NCI-H226 (cell line): ENCODE results near the gene KANSL1.

Source experiments
- DNase-seq: peaks from one replicate; pipeline ENCODE4 v3.0.0-alpha.2; 2015

KANSL1 gene

DNA sequence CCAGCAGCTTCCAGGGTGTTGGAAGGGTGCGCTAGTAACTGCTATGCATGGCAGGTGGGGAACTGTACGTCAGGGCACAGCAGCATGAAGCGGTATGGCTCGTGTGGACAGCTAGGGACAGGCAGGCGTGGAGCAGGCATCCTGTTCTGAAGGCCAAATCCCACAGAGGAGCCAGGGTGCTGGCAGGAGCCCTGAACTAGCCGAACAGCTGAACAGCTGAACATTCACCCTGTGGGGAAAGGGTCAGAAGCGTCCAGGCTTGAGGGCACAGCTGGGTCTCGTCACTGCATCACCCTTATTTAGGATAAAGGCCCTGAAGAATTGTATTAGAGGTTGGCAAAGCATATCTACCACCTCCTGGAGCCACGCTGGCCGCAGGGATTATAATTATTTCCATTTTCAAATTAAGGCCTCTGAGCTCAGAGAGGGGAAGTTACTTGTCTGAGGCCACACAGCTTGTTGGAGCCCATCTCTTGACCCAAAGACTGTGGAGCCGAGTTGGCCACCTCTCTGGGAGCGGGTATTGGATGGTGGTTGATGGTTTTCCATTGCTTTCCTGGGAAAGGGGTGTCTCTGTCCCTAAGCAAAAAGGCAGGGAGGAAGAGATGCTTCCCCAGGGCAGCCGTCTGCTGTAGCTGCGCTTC, 197.5 kb downstream of the KANSL1 start:
- no peak for DNase-seq

DNA sequence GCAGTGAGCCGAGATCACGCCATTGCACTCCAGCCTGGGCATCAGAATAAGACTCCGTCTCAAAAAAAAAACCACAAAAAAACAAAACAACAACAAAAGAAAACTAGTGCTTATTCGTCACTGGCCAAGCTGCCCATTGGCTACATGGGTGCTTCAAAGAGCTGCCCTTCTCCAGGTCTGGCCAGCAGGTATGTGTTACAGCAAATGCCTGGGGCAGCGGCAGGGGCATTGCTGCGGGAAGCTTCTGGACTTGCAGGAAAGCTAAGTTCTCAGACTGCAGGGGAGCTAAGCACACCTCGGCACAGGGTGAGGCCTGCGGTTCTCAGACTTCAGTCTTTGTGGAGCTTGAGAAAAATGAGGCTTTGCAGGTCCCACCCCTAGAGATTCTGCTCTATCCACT, 198.2 kb downstream of the KANSL1 start:
- DNase-seq: no peak

DNA sequence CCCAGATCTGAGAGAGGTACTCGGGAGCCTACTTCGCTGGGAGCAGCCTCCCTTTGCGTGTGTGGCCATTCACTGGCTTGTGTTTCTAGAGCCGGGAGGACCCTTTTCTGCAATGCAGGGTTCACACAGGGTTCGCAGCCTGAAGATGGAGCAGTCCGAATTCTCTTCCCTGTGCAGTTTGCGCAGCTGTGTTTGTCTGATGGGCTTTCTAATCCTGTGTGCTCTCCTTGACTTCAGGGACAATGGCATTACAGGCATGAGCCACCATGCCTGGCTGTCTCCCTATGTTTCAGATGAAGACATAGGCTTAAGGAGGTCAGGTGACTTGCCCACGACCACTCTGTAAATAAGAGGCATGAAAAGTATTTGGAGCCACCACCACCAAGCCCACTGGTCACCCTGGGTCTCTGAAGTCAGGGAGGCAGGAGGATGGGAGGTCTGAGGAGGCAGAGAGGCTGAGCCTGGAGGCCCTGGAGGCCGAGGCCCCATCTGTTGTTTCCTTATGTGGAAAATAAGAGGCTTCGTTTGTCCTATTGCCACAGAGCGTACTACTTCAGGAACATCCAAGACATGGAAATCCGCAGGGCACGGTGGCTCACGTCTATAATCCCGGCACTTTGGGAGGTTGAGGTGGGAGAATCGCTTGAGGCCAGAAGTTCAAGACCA, 199.1 kb downstream of the KANSL1 start:
- no peak for DNase-seq

GRCh38 chr17:45992904-45993303, 200.3 kb downstream of the KANSL1 start:
- no peak for DNase-seq

DNA sequence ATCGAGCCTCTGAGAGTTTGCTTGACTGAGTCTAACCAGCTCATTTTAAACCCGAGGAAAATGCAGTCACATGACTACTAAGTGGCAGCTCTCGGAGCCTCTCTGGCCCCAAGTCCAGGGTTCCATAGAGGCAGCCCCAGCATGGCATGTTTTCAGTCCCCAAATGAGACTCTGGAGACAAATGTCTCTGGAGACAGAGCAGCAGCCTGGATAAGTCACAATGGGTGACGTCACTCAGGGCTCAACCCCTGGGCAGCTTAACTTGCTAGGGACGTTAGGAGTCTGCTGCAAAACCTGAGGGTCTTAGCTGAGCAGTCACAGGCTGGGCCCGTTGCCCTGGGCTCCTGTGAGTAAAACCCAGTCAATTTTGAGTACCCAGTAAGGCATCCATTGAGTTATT, 201.1 kb downstream of the KANSL1 start:
- no peak for DNase-seq

- DNase-seq: no peak
Measured at GRCh38 chr17:45991341-45991740, 201.9 kb downstream of the KANSL1 start.

GRCh38 chr17:45990886-45991285, 202.3 kb downstream of the KANSL1 start:
- DNase-seq: no peak

GRCh38 chr17:45989759-45990158, 203.5 kb downstream of the KANSL1 start:
- DNase-seq: no peak

GRCh38 chr17:45987706-45988105, 205.5 kb downstream of the KANSL1 start:
- no peak for DNase-seq

DNA sequence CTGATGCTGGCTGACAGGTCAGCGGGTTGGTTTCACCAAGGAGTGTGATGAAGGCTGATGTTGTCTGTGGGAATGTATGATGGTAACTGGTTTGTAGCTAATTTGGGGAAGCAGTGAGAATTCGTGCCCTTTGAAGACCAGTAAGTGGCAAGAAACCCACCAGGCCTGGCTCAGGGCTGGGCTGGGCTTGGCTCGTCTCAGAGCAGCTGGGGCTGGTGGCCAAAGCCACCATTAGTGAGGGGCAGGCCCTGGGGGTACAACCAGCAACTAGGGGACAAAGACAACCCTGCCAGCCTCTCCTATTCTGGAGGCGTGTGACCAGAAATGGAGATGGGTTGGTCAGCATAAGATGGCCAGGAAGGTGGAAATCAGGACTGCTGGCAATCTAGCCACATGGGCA, 207.2 kb downstream of the KANSL1 start:
- no peak for DNase-seq

DNA sequence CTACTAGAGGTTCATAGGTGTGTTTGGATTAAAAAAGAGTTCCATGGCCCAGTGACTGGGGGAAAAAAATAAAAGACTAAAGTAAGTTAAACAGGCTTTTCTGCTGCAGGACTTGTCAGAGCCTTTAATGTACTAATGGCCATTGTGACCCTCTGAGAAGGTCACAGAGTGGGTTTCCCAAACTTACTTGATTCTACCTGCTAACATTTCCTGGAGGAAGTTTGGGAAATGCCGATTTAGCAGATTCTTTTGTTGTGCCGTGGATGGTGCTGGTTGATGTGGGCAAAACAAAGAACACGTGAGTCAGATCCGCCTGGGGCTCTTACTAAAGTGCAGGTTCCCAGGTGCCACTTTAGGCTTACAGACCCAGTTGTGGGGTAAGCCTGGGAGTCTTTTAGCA, 207.8 kb downstream of the KANSL1 start:
- no peak for DNase-seq

GRCh38 chr17:45984368-45984767, 208.9 kb downstream of the KANSL1 start:
- no peak for DNase-seq

DNA sequence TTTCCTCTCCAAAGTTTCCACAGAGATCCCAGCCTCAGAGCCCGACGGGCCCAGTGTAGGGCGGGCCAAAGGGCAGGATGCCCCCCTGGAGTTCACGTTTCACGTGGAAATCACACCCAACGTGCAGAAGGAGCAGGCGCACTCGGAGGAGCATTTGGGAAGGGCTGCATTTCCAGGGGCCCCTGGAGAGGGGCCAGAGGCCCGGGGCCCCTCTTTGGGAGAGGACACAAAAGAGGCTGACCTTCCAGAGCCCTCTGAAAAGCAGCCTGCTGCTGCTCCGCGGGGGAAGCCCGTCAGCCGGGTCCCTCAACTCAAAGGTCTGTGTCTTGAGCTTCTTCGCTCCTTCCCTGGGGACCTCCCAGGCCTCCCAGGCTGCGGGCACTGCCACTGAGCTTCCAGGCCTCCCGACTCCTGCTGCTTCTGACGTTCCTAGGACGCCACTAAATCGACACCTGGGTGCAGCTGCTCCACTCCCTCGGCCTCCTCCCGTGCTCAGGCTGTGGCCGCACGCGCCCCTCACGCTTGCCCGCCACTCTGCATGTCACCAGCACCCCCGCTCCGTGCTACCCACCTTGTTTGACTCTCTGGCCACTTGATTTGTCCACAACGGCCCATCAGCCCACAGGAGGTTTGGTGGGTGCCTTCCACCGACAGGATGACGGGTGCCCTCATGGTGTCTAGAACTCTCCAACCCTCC, 209.5 kb downstream of the KANSL1 start:
- DNase-seq: no peak

DNA sequence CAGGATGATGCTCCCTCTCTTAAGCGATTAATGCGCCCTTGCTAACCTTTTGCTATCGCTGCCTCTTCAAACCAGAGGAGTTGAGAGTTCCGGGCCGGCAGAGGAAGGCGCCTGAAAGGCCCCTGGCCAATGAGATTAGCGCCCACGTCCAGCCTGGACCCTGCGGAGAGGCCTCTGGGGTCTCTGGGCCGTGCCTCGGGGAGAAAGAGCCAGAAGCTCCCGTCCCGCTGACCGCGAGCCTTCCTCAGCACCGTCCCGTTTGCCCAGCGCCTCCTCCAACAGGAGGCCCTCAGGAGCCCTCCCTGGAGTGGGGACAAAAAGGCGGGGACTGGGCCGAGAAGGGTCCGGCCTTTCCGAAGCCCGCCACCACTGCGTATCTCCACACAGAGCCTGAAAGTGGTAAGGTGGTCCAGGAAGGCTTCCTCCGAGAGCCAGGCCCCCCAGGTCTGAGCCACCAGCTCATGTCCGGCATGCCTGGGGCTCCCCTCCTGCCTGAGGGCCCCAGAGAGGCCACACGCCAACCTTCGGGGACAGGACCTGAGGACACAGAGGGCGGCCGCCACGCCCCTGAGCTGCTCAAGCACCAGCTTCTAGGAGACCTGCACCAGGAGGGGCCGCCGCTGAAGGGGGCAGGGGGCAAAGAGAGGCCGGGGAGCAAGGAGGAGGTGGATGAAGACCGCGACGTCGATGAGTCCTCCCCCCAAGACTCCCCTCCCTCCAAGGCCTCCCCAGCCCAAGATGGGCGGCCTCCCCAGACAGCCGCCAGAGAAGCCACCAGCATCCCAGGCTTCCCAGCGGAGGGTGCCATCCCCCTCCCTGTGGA, 210.2 kb downstream of the KANSL1 start:
- DNase-seq: no peak

DNA sequence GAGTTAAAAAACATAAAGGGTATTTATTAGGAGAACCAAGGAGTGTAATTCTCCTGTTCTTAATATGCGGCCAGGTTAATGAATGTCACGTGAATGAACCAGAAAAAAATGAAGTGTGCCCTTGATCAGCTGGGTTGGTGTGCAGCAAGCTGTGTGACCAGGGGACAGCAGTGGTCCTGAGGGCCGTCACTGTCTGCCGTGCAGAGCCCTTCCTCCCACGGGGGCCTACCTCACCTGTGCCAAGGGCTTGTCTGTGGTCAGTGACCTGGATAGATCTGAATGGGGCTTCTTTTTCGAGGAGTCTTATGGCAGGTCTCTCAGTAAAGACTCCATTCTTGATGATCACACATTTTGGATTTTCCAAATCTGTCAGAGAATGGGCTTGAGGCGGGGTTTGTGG, 211.9 kb downstream of the KANSL1 start:
- DNase-seq: no peak

GRCh38 chr17:45980855-45981254, 212.4 kb downstream of the KANSL1 start:
- DNase-seq: no peak
